Breast epithelium (tissue), 4 donors: ENCODE data around the gene DUOX2. TPM values are rescaled to one million over a fixed set of nuclear protein-coding genes. Genes with fewer than 3 reads are reported as not detected.

ENCODE experiments used
- DNase-seq, 2 donors: peaks; one replicate each; pipeline ENCODE4 v3.0.0-alpha.2; 2019; ENCODE audit warnings: low spot score in 2 of 2
- H3K27ac ChIP-seq, 2 donors: fragments of 200-600 bp; sonication (generic) in 1 of 2; one replicate each; pipeline ENCODE4 v1.5.1; 2016 to 2019; ENCODE audit warnings: mild to moderate bottlenecking in 1 of 2
- H3K27me3 ChIP-seq, 2 donors: fragments of 200-600 bp; sonication (generic) in 1 of 2; one replicate each; pipeline versions ENCODE4 v1.5.1 to v1.6.0; 2017 to 2019; ENCODE audit warnings: control low read depth in 1 of 2, mild to moderate bottlenecking in 1 of 2
- H3K36me3 ChIP-seq: fragments of 200-600 bp; one replicate; pipeline ENCODE4 v1.5.1; 2019
- H3K4me1 ChIP-seq, 2 donors: fragments of 200-600 bp; sonication (generic); one replicate each; pipeline ENCODE4 v1.5.1; 2016 to 2019; ENCODE audit warnings: control low read depth in 1 of 2
- H3K4me3 ChIP-seq, 3 donors: fragments of 200-600 bp; sonication (generic); 1 replicate in 2 of 3; 2 replicates in 1 of 3; pipeline ENCODE4 v1.5.1; 2016 to 2019; ENCODE audit warnings: mild to moderate bottlenecking in 3 of 3, moderate library complexity in 2 of 3
- H3K9me3 ChIP-seq, 2 donors: fragments of 200-600 bp; sonication (generic) in 1 of 2; one replicate each; pipeline ENCODE4 v1.5.1; 2016 to 2019; ENCODE audit warnings: control low read depth in 1 of 2
- POLR2A ChIP-seq: fragments of 450-650 bp; IDR thresholded peaks from one replicate; pipeline ENCODE4 v1.6.1; 2016; ENCODE audit warnings: antibody characterized with exemption, mild to moderate bottlenecking, moderate library complexity
- POLR2AphosphoS5 ChIP-seq, 3 donors: sonication (generic); formaldehyde crosslinking; IDR thresholded peaks; one replicate each; pipeline ENCODE4 v1.6.1; 2017; ENCODE audit warnings: antibody characterized with exemption in 3 of 3
- intact Hi-C: fragments of 100-400 bp; cut with DNase I; formaldehyde crosslinking; loops from one replicate; pipeline ENCODE4 v1.15.1; 2023; ENCODE audit warnings: low total_unique reads
- total RNA-seq, 3 donors: library from RNA; depleted of rRNA; stranded (reverse); fragments of >200 nt; gene quantifications; one replicate each; pipeline ENCODE4 v1.1.0, GENCODE V29; 2016
- TF ChIP-seq, protein P1 (sequence below), 3 donors: fragments of 450-650 bp; IDR thresholded peaks; one replicate each; pipeline ENCODE4 v1.5.1; 2016 to 2017; ENCODE audit warnings: antibody characterized with exemption in 3 of 3, mild to moderate bottlenecking in 3 of 3, moderate library complexity in 3 of 3

DUOX2 gene
- total RNA-seq, 3 donors from 2014 or later, result 0.15 to 0.98 (median 0.16) TPM

DNA sequence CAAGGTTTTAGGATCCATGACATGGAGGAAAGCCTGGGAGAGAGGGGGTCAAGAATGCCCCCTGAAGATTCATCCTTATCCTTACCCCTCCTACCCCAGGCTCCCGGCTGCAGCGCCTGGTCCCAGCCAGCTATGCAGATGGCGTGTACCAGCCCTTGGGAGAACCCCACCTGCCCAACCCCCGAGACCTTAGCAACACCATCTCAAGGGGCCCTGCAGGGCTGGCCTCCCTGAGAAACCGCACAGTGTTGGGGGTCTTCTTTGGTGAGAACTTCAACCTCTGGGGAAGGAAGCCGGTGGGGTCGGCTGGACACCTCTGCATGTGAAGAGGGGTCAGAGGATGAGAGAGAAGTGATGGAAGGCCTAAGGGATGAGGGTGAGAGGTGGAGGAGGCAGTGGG is 20.1 kb upstream of the DUOX2 start:
- no peak overlapping the region for H3K4me3 ChIP-seq
- no peaks in the 10 kb centered on the region for H3K4me1 ChIP-seq
- intact Hi-C loops, result no loop called here
- no peaks in the 10 kb centered on the region for H3K9me3 ChIP-seq
- TF ChIP-seq, protein P1, sequence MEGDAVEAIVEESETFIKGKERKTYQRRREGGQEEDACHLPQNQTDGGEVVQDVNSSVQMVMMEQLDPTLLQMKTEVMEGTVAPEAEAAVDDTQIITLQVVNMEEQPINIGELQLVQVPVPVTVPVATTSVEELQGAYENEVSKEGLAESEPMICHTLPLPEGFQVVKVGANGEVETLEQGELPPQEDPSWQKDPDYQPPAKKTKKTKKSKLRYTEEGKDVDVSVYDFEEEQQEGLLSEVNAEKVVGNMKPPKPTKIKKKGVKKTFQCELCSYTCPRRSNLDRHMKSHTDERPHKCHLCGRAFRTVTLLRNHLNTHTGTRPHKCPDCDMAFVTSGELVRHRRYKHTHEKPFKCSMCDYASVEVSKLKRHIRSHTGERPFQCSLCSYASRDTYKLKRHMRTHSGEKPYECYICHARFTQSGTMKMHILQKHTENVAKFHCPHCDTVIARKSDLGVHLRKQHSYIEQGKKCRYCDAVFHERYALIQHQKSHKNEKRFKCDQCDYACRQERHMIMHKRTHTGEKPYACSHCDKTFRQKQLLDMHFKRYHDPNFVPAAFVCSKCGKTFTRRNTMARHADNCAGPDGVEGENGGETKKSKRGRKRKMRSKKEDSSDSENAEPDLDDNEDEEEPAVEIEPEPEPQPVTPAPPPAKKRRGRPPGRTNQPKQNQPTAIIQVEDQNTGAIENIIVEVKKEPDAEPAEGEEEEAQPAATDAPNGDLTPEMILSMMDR (IDR thresholded peaks at IDR 0.05), result no peak
- no peak for TF ChIP-seq POLR2A
- H3K36me3 ChIP-seq, result no peaks in the 10 kb centered on the region
- DNase-seq, result no peak
- H3K27ac ChIP-seq, result no peak overlapping the region
- peaks cover 8 to 47% of the 10 kb centered on the region in 2 donors for H3K27me3 ChIP-seq

GRCh38 chr15:45133561-45133920 is 19.6 kb upstream of the DUOX2 start:
- DNase-seq, result no peak
- TF ChIP-seq, protein P1 (IDR thresholded peaks at IDR 0.05), result no peak
- TF ChIP-seq POLR2AphosphoS5 (IDR thresholded peaks at IDR 0.05) (no peak), POLR2A (no peak)
- no peaks in the 10 kb centered on the region for H3K4me1 ChIP-seq
- H3K36me3 ChIP-seq, result no peaks in the 10 kb centered on the region
- H3K4me3 ChIP-seq, result no peak overlapping the region
- H3K27me3 ChIP-seq, result peaks cover 8 to 52% of the 10 kb centered on the region in 2 donors
- H3K27ac ChIP-seq, result no peak overlapping the region
- no peaks in the 10 kb centered on the region for H3K9me3 ChIP-seq
- intact Hi-C loops, result no loop called here

DNA sequence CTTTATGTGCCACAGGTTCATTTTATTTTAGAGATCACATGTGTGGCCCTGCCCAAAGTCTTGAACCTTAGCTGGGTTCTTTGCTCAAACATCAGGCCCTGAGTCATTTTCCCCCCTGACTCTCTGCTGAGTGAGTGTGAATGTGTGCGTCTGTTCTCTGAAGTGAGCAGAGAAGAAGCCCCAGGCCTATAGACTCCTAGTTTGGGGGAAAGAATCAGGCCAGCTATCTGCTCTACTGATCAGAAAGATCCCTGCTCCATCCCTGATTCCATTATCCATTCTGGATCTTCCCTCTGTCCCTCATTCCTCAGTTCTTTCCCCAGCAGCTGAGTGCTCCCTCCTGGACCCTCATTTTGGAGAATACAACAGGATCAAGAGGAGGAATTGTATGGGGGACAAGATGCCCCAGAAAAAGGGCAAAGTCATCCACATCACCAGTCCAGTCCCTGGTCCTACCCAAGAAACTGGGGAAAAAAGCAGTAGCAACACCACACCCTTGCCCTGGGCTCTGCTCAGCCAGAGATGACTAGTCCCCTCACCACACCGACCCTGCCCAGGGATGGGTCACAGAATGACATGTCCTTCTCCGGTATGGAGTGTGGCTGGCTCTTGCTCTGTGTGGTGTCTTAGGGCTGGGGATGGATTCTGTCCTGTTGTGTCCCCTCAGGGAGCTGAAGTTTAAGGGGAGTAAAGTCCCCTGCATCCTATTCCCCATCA is 19.0 kb upstream of the DUOX2 start:
- H3K9me3 ChIP-seq, result no peaks in the 10 kb centered on the region
- H3K36me3 ChIP-seq, result no peaks in the 10 kb centered on the region
- DNase-seq, result no peak
- no peak overlapping the region for H3K4me3 ChIP-seq
- TF ChIP-seq POLR2A, result no peak
- TF ChIP-seq POLR2AphosphoS5 (IDR thresholded peaks at IDR 0.05), result no peak
- TF ChIP-seq, protein P1 (IDR thresholded peaks at IDR 0.05), result no peak
- no peaks in the 10 kb centered on the region for H3K4me1 ChIP-seq
- intact Hi-C loops, result no loop called here
- H3K27ac ChIP-seq, result no peak overlapping the region
- H3K27me3 ChIP-seq, result peaks cover 8 to 55% of the 10 kb centered on the region in 2 donors

GRCh38 chr15:45131510-45131909 is 17.5 kb upstream of the DUOX2 start:
- Histone ChIP-seq H3K27ac (no peak overlapping the region), H3K36me3 (no peaks in the 10 kb centered on the region), H3K27me3 (peaks cover 8 to 55% of the 10 kb centered on the region in 2 donors), H3K4me3 (no peak overlapping the region), H3K4me1 (no peaks in the 10 kb centered on the region), H3K9me3 (no peaks in the 10 kb centered on the region)
- no peak for DNase-seq
- intact Hi-C loops, result no loop called here
- TF ChIP-seq POLR2AphosphoS5 (IDR thresholded peaks at IDR 0.05) (no peak), POLR2A (no peak)
- TF ChIP-seq, protein P1 (IDR thresholded peaks at IDR 0.05), result no peak

DNA sequence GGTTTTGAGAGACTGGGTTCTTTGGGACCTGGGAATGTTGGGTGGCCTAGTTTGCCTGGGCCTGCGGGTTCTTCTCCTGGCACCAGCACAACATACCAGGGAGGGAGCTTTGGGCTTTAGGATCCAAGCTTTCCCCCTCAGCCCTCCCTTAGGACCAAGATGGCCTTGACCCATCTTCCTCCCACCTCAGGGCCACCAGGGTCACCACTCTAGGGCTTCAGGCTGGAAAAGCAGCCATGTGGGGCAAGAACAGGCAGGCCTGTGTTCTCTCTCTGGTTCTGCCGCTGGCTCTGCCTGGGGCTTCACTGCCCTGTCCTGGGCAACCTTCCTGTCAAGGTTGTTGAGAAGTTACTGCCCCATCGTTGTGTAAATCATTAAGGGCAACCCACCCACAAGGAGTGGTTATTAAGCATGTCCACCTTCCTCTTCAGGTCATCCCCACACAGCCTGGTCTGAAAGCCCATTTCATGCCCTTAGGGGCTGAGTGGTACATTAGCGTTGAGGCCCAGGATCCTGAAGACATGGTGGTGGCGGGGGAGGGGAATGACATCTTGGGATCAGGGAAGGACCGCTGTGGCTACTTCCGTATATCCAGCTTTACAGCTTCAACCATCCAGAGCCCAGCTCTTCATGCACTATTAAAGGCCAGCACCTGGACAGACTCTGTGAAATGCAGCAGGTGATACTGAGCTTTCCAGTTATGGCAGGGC is 16.5 kb upstream of the DUOX2 start:
- TF ChIP-seq POLR2A (no peak), POLR2AphosphoS5 (IDR thresholded peaks at IDR 0.05) (no peak)
- TF ChIP-seq, protein P1 (IDR thresholded peaks at IDR 0.05), result no peak
- Histone ChIP-seq H3K27ac (peak overlapping the region in 1 of 2 donors; percentile 17), H3K4me1 (no peaks in the 10 kb centered on the region), H3K4me3 (peak overlapping the region; percentile 36 to 67 (median 45)), H3K9me3 (no peaks in the 10 kb centered on the region), H3K36me3 (no peaks in the 10 kb centered on the region), H3K27me3 (peaks cover 8 to 49% of the 10 kb centered on the region in 2 donors)
- intact Hi-C loops, result no loop called here
- DNase-seq, result no peak
